ENCODE results near the gene ALPG. TPM values are rescaled to one million over a fixed set of nuclear protein-coding genes. Genes with fewer than 3 reads are reported as not detected.

ALPG gene
- total and polyA plus RNA-seq, 2 of the 13 experiments (the other 11 are each of a cell fraction or from before 2014, with no cell fraction given): not detected

DNA sequence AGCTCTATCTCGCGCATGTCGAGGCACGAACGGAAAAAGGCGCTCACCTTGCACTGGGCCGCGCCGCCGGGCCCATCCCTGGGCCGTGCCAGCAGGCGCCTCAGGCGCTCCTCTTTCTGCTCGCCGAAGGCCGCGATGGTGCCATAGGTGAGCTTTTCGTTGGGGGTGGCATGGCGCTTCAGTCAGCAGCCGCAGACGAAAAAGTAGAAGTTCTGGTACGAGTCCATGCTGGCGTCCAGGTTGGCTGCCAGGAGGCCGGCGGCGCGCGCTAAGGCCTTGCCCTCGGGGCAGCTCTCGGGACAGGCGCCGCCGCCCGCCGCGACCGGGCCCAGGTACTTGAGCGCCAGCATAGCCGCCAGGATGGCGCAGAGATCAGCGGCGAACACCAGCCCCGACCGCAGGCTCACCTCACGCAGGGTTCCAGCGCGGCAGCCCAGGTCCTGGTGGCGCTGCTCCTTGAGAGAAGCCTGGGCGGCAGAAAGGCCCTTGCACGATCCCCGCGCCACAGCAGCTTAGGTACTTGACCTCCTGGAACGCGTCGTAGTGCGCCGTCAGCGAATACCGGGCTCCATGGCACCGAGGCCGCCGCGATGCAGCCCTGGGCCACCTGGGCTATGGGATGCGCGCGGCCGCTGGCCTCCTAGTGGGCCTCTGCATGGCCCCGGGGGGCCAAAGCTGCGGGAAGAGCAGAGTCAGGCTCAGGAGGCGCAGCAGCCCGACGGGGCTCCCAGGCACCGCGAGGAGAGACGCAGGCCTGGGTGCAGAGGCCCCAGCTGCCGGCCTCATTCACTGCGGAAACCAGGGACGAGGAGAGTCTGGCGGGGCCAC, 12.8 kb downstream of the ALPG start:
- no TSS peak for BruUV-seq (replicated peaks)
- Histone ChIP-seq H3K9me3 (ENCODE audit: low read length) (peaks cover 16% of the 10 kb centered on the region), H2AFZ (ENCODE audit: low read length) (no peak overlapping the region), H3K4me2 (ENCODE audit: low read depth, low read length) (no peak overlapping the region), H3K27ac (ENCODE audit: extremely low read length, insufficient read depth, low read length) (no peak overlapping the region), H3K4me3 (replicated peaks in 1 of 3; ENCODE audit: insufficient read depth in 1 of 3, low read depth in 2 of 3, low read length in 3 of 3) (no peak overlapping the region), H4K20me1 (ENCODE audit: insufficient read depth, low read length) (no peaks in the 10 kb centered on the region), H3K9ac (ENCODE audit: insufficient read depth, low read depth, low read length) (no peak overlapping the region), H3K27me3 (ENCODE audit: control insufficient read depth in 1 of 2, insufficient read depth in 2 of 2, low read length in 2 of 2) (peaks cover 17 to 72% of the 10 kb centered on the region in 2 experiments), H3K79me2 (ENCODE audit: insufficient read depth, low read length) (no peaks in the 10 kb centered on the region), H3K4me1 (ENCODE audit: insufficient read depth, low read length) (no peaks in the 10 kb centered on the region), H3K36me3 (replicated peaks in 1 of 2; ENCODE audit: control insufficient read depth in 1 of 2, insufficient read depth in 2 of 2, low read length in 2 of 2) (no peaks in the 10 kb centered on the region)
- ChIA-PET POLR2A (no interaction called here), CTCF (ENCODE audit: low intra/inter-chr PET ratio, low total read pairs) (no interaction called here)
- DNase-seq (ENCODE audit: low spot score) (no peak), ATAC-seq (no peak), FAIRE-seq (no peak)
- intact Hi-C loops (cut with micrococcal nuclease; ENCODE audit: unreplicated experiment) (no loop called here), in situ Hi-C loops (cut with HindIII; ENCODE audit: extremely low pct_ligation_motif_present, low pct_unique_long_range_greater_than_20kb) (no loop called here)
- WGBS (ENCODE audit: low lambda C conversion rate): 80% methylated on average over 46 of the region's 79 CpGs
- TF ChIP-seq, protein P1, sequence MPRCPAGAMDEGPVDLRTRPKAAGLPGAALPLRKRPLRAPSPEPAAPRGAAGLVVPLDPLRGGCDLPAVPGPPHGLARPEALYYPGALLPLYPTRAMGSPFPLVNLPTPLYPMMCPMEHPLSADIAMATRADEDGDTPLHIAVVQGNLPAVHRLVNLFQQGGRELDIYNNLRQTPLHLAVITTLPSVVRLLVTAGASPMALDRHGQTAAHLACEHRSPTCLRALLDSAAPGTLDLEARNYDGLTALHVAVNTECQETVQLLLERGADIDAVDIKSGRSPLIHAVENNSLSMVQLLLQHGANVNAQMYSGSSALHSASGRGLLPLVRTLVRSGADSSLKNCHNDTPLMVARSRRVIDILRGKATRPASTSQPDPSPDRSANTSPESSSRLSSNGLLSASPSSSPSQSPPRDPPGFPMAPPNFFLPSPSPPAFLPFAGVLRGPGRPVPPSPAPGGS (CRISPR knock-in tag; IDR thresholded peaks at IDR 0.05): no peak
- TF ChIP-seq, protein P2, sequence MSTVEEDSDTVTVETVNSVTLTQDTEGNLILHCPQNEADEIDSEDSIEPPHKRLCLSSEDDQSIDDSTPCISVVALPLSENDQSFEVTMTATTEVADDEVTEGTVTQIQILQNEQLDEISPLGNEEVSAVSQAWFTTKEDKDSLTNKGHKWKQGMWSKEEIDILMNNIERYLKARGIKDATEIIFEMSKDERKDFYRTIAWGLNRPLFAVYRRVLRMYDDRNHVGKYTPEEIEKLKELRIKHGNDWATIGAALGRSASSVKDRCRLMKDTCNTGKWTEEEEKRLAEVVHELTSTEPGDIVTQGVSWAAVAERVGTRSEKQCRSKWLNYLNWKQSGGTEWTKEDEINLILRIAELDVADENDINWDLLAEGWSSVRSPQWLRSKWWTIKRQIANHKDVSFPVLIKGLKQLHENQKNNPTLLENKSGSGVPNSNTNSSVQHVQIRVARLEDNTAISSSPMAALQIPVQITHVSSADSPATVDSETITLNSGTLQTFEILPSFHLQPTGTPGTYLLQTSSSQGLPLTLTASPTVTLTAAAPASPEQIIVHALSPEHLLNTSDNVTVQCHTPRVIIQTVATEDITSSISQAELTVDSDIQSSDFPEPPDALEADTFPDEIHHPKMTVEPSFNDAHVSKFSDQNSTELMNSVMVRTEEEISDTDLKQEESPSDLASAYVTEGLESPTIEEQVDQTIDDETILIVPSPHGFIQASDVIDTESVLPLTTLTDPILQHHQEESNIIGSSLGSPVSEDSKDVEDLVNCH (CRISPR knock-in tag; IDR thresholded peaks at IDR 0.05): no peak
- TF ChIP-seq ZNF709 (CRISPR knock-in tag; IDR thresholded peaks at IDR 0.05) (no peak), ZNF430 (CRISPR knock-in tag; IDR thresholded peaks at IDR 0.05) (no peak), SP4 (CRISPR knock-in tag; IDR thresholded peaks at IDR 0.05) (no peak), SOX6 (IDR thresholded peaks at IDR 0.05) (no peak), SOX6 (CRISPR knock-in tag; IDR thresholded peaks at IDR 0.05) (no peak)

All from HepG2 (cell line).